Esophagus (tissue), 2 donors: ENCODE results near the gene GUCD1. TPM values are rescaled to one million over a fixed set of nuclear protein-coding genes. Genes with fewer than 3 reads are reported as not detected.

Source experiments
- H3K27ac ChIP-seq, 2 donors: one replicate each; pipeline ENCODE4 v1.5.1; 2013; ENCODE audit warnings: low read depth in 2 of 2, mild to moderate bottlenecking in 2 of 2, inconsistent platforms in 1 of 2, low read length in 1 of 2, moderate library complexity in 1 of 2
- H3K27me3 ChIP-seq, 2 donors: one replicate each; pipeline ENCODE4 v1.6.1; 2013; ENCODE audit warnings: low read length in 2 of 2, control low read depth in 1 of 2, mild to moderate bottlenecking in 1 of 2; ENCODE audit not compliant: insufficient read depth in 2 of 2, control insufficient read depth in 1 of 2
- H3K36me3 ChIP-seq, 2 donors: one replicate each; pipeline ENCODE4 v1.6.1; 2013; ENCODE audit warnings: low read length in 1 of 2; ENCODE audit not compliant: control insufficient read depth in 2 of 2, insufficient read depth in 2 of 2
- H3K4me1 ChIP-seq, 2 donors: one replicate each; pipeline ENCODE4 v1.6.1; 2013; ENCODE audit warnings: low read length in 1 of 2; ENCODE audit not compliant: control insufficient read depth in 2 of 2, insufficient read depth in 2 of 2
- H3K4me3 ChIP-seq, 2 donors: one replicate each; pipeline ENCODE4 v1.5.1; 2013; ENCODE audit warnings: low read length in 2 of 2, mild to moderate bottlenecking in 2 of 2, low read depth in 1 of 2, moderate library complexity in 1 of 2
- H3K9me3 ChIP-seq, 2 donors: one replicate each; pipeline ENCODE4 v1.6.1; 2013; ENCODE audit warnings: mild to moderate bottlenecking in 2 of 2, low read depth in 1 of 2, low read length in 1 of 2, moderate library complexity in 1 of 2; ENCODE audit not compliant: control insufficient read depth in 2 of 2, insufficient read depth in 1 of 2
- WGBS, 2 donors: extraction: QIAGEN DNeasy Blood & Tissue Kit; methylation state at CpG; one replicate each; pipeline ENCODE4 v1.1.7; 2013; 5-methylcytosine and 5-hydroxymethylcytosine counted together
- polyA plus RNA-seq, 2 donors: library from polyadenylated mRNA; stranded (reverse); fragments of 200-250 nt; gene quantifications; one replicate each; pipeline ENCODE4 v1.2.3, GENCODE V29; 2013
- donor health status: healthy with polysubstance abuse.
- donor health status: Bipolar disorder and iron deficiency.

The GUCD1 gene
- polyA plus RNA-seq, 2 donors, result 50.4 to 62.9 TPM

- WGBS, 2 donors, result 33 to 43% methylated on average over 10 of the region's 10 CpGs
- Histone ChIP-seq H3K9me3 (no peaks in the 10 kb centered on the region), H3K4me1 (peaks cover 0 to 3% of the 10 kb centered on the region in 2 donors), H3K36me3 (no peaks in the 10 kb centered on the region), H3K27ac (no peak overlapping the region), H3K27me3 (no peaks in the 10 kb centered on the region), H3K4me3 (no peak overlapping the region)
These were observed 44.0 kb downstream of the GUCD1 start for GRCh38 chr22:24510637-24511625.

- H3K9me3 ChIP-seq, result no peaks in the 10 kb centered on the region
- H3K4me3 ChIP-seq, result no peak overlapping the region
- no peaks in the 10 kb centered on the region for H3K27me3 ChIP-seq
- peaks cover 0 to 3% of the 10 kb centered on the region in 2 donors for H3K4me1 ChIP-seq
- no peak overlapping the region for H3K27ac ChIP-seq
- H3K36me3 ChIP-seq, result no peaks in the 10 kb centered on the region
- 83 to 84% methylated on average over 7 of the region's 7 CpGs for WGBS, 2 donors
These were observed 47.2 kb downstream of the GUCD1 start for GRCh38 chr22:24507716-24508115.

GRCh38 chr22:24506802-24507438 is 48.0 kb downstream of the GUCD1 start:
- no peaks in the 10 kb centered on the region for H3K9me3 ChIP-seq
- peaks cover 0 to 3% of the 10 kb centered on the region in 2 donors for H3K4me1 ChIP-seq
- H3K27me3 ChIP-seq, result no peaks in the 10 kb centered on the region
- H3K27ac ChIP-seq, result no peak overlapping the region
- no peak overlapping the region for H3K4me3 ChIP-seq
- H3K36me3 ChIP-seq, result no peaks in the 10 kb centered on the region
- WGBS, 2 donors, result 44 to 60% methylated on average over 6 of the region's 6 CpGs

GRCh38 chr22:24504956-24505736 is 49.8 kb downstream of the GUCD1 start:
- H3K27me3 ChIP-seq, result no peaks in the 10 kb centered on the region
- WGBS, 2 donors, result 92% methylated on average over 3 of the region's 3 CpGs
- no peaks in the 10 kb centered on the region for H3K36me3 ChIP-seq
- peaks cover 0 to 3% of the 10 kb centered on the region in 2 donors for H3K4me1 ChIP-seq
- H3K27ac ChIP-seq, result no peak overlapping the region
- no peak overlapping the region for H3K4me3 ChIP-seq
- no peaks in the 10 kb centered on the region for H3K9me3 ChIP-seq

GRCh38 chr22:24504540-24504939 is 50.4 kb downstream of the GUCD1 start:
- Histone ChIP-seq H3K27me3 (no peaks in the 10 kb centered on the region), H3K36me3 (no peaks in the 10 kb centered on the region), H3K4me3 (no peak overlapping the region), H3K27ac (no peak overlapping the region), H3K4me1 (peaks cover 0 to 3% of the 10 kb centered on the region in 2 donors), H3K9me3 (no peaks in the 10 kb centered on the region)
- WGBS, 2 donors, result 96 to 98% methylated on average over 2 of the region's 2 CpGs

- peaks cover 0 to 3% of the 10 kb centered on the region in 2 donors for H3K4me1 ChIP-seq
- H3K4me3 ChIP-seq, result no peak overlapping the region
- H3K27ac ChIP-seq, result no peak overlapping the region
- no peaks in the 10 kb centered on the region for H3K36me3 ChIP-seq
- H3K9me3 ChIP-seq, result no peaks in the 10 kb centered on the region
- 88 to 96% methylated on average over 5 of the region's 5 CpGs for WGBS, 2 donors
- no peaks in the 10 kb centered on the region for H3K27me3 ChIP-seq
These were observed 51.0 kb downstream of the GUCD1 start for GRCh38 chr22:24503843-24504338.

GRCh38 chr22:24503137-24503842 is 51.6 kb downstream of the GUCD1 start:
- WGBS, 2 donors, result 81% methylated on average over 7 of the region's 7 CpGs
- no peaks in the 10 kb centered on the region for H3K27me3 ChIP-seq

GRCh38 chr22:24502541-24502940 is 52.4 kb downstream of the GUCD1 start:
- H3K4me3 ChIP-seq, result no peak overlapping the region
- no peak overlapping the region for H3K27ac ChIP-seq
- H3K9me3 ChIP-seq, result no peaks in the 10 kb centered on the region
- no peaks in the 10 kb centered on the region for H3K27me3 ChIP-seq
- 85 to 94% methylated on average over 1 of the region's 1 CpG for WGBS, 2 donors
- peaks cover 0 to 3% of the 10 kb centered on the region in 2 donors for H3K4me1 ChIP-seq
- H3K36me3 ChIP-seq, result no peaks in the 10 kb centered on the region

More at GRCh38 chr22:24503137-24503842, 51.6 kb downstream of the GUCD1 start:
- H3K4me1 ChIP-seq, result peaks cover 0 to 3% of the 10 kb centered on the region in 2 donors
- no peak overlapping the region for H3K27ac ChIP-seq
- H3K36me3 ChIP-seq, result no peaks in the 10 kb centered on the region
- H3K9me3 ChIP-seq, result no peaks in the 10 kb centered on the region
- H3K4me3 ChIP-seq, result no peak overlapping the region
